ENCODE data around the gene LTBP2. TPM values are rescaled to one million over a fixed set of nuclear protein-coding genes. Genes with fewer than 3 reads are reported as not detected.

Gene LTBP2
- total and polyA plus RNA-seq, 2 of the 13 experiments (the other 11 are each of a cell fraction or from before 2014, with no cell fraction given): 0.20 to 0.41 TPM

DNA sequence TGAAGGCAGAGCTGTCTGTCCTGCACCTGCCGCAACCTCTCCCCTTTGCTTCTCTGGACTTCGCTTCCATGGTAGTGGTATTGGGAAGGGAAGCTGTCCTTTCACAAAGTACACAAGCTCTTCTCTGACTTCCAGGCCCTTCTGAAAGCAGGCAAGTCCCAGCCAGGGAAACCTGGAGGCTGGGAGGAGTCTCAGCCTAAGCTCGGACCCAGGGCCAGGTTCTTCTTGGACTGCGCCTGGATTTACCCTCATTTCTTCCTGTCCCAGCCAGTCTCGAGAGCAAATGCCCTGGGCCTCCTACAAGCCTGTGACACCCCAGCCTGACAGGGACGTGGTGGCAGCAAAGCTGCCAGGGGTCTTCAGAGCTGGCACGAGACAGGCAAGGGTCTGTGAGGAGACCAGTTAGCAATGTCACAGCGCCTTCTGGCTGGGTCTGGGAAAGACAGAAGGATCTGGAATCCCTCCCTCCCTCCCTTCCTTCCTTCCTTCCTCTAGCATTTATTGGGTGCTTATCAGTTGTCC is 96.1 kb downstream of the LTBP2 start (continued):
- TF ChIP-seq ZNF326 (CRISPR knock-in tag; IDR thresholded peaks at IDR 0.05; ENCODE audit: borderline replicate concordance): no peak

DNA sequence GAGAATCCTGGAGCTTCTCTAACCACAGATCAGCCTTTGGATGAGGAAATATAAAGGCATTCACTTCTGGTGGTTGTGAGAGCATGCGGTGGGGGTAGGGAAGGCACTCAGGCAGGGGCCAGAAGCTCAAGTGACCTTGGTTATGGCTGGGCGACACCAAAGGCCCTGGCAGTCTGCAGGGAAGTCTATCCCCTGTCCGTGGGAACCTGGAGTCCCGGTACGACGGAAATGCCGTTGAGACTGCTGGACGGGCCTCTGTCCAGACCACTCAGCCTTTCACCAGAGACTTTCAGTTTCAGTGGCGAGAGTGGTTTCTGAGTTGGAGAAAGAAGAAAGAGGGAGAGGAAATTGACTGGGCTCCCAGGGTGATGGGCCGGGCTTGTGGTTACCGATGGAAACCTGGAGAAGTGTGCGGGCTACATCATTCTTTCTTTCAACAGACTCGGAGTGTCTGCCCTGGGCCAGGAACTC is 97.5 kb downstream of the LTBP2 start:
- no peaks in the 10 kb centered on the region for H4K20me1 ChIP-seq (ENCODE audit: insufficient read depth, low read length)
- H3K79me2 ChIP-seq (ENCODE audit: insufficient read depth, low read length): no peaks in the 10 kb centered on the region
- 2% methylated on average over 11 of the region's 13 CpGs for WGBS (ENCODE audit: low lambda C conversion rate)
- peaks cover 1 to 22% of the 10 kb centered on the region in 2 experiments; a peak in 3 of 5 replicates for H3K27me3 ChIP-seq (ENCODE audit: control insufficient read depth in 1 of 2, insufficient read depth in 2 of 2, low read length in 2 of 2)
- no peaks in the 10 kb centered on the region for H3K9me3 ChIP-seq (ENCODE audit: low read length)
- ChIA-PET CTCF (ENCODE audit: low intra/inter-chr PET ratio, low total read pairs) (no interaction called here), POLR2A (interaction anchor here (2.3 kb wide), 1 partner anchor 21 kb away, joined by 9 read pairs; the partner anchor contains the start of genes ISCA2 and NPC2)
- in situ Hi-C loops (cut with HindIII; ENCODE audit: extremely low pct_ligation_motif_present, low pct_unique_long_range_greater_than_20kb): no loop called here
- peaks cover 45% of the 10 kb centered on the region for H3K4me1 ChIP-seq (ENCODE audit: insufficient read depth, low read length)
- intact Hi-C loops (cut with micrococcal nuclease; ENCODE audit: unreplicated experiment): no loop called here
- H3K27ac ChIP-seq (ENCODE audit: extremely low read length, insufficient read depth, low read length): no peak overlapping the region
- TF ChIP-seq, protein P1, sequence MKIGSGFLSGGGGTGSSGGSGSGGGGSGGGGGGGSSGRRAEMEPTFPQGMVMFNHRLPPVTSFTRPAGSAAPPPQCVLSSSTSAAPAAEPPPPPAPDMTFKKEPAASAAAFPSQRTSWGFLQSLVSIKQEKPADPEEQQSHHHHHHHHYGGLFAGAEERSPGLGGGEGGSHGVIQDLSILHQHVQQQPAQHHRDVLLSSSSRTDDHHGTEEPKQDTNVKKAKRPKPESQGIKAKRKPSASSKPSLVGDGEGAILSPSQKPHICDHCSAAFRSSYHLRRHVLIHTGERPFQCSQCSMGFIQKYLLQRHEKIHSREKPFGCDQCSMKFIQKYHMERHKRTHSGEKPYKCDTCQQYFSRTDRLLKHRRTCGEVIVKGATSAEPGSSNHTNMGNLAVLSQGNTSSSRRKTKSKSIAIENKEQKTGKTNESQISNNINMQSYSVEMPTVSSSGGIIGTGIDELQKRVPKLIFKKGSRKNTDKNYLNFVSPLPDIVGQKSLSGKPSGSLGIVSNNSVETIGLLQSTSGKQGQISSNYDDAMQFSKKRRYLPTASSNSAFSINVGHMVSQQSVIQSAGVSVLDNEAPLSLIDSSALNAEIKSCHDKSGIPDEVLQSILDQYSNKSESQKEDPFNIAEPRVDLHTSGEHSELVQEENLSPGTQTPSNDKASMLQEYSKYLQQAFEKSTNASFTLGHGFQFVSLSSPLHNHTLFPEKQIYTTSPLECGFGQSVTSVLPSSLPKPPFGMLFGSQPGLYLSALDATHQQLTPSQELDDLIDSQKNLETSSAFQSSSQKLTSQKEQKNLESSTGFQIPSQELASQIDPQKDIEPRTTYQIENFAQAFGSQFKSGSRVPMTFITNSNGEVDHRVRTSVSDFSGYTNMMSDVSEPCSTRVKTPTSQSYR (CRISPR knock-in tag; IDR thresholded peaks at IDR 0.05; ENCODE audit: borderline replicate concordance): 0 out of 2 replicates have a peak, but pooled peaks have one; percentile 33
- no peak for TF ChIP-seq ZNF224 (CRISPR knock-in tag; IDR thresholded peaks at IDR 0.05)
- no peaks in the 10 kb centered on the region for H3K36me3 ChIP-seq (replicated peaks in 1 of 2; ENCODE audit: control insufficient read depth in 1 of 2, insufficient read depth in 2 of 2, low read length in 2 of 2)
- no peak overlapping the region for H2AFZ ChIP-seq (ENCODE audit: low read length)
- peak overlapping the region; percentile 67 for H3K4me2 ChIP-seq (ENCODE audit: low read depth, low read length)
- no peak overlapping the region for H3K9ac ChIP-seq (ENCODE audit: insufficient read depth, low read depth, low read length)
- peak; percentile 11 for ATAC-seq
- peak overlapping the region in 2 of 3 experiments; percentile 15 to 52; a peak in 2 of 6 replicates for H3K4me3 ChIP-seq (replicated peaks in 1 of 3; ENCODE audit: insufficient read depth in 1 of 3, low read depth in 2 of 3, low read length in 3 of 3)
- peak; percentile 25 for DNase-seq (ENCODE audit: low spot score)
- FAIRE-seq: no peak
- no TSS peak for BruUV-seq (replicated peaks)

Data from HepG2 (cell line).